Left lobe of liver (tissue), 1 donor: ENCODE measurements around the gene SHROOM3. TPM values are rescaled to one million over a fixed set of nuclear protein-coding genes. Genes with fewer than 3 reads are reported as not detected.

Experiments
- total RNA-seq: library from RNA; stranded (reverse); gene quantifications from one replicate; pipeline ENCODE4 v1.2.1, GENCODE V29; 2021
- donor health status: DM: no; HTN: yes; CAD: no.

Gene SHROOM3
- total RNA-seq, 1 donor from 2014 or later = 39.9 TPM

Other genes starting within 250 kb of the SHROOM3 start
- gene SCARB2, start 221.4 kb upstream of the SHROOM3 start, total RNA-seq = 104 TPM
- gene FAM47E, start 183.5 kb upstream of the SHROOM3 start, total RNA-seq = 3.3 TPM
- gene STBD1, start 128.5 kb upstream of the SHROOM3 start, total RNA-seq = 18.3 TPM
- 3.9 TPM for gene CCDC158, start 14.1 kb upstream of the SHROOM3 start, total RNA-seq